Peyer's patch (tissue), 4 donors: ENCODE data around the gene PDGFA. TPM values are rescaled to one million over a fixed set of nuclear protein-coding genes. Genes with fewer than 3 reads are reported as not detected.

Experiments
- DNase-seq, 3 donors: peaks; one replicate each; pipeline ENCODE4 v3.0.0-alpha.2; 2017 to 2019
- H3K27ac ChIP-seq, 4 donors: fragments of 200-600 bp; sonication (generic); one replicate each; pipeline ENCODE4 v1.5.1; 2016 to 2019
- H3K27me3 ChIP-seq, 2 donors: fragments of 200-600 bp; sonication (generic); one replicate each; pipeline ENCODE4 v1.5.1; 2019
- H3K36me3 ChIP-seq, 3 donors: fragments of 200-600 bp; sonication (generic); one replicate each; pipeline ENCODE4 v1.5.1; 2016 to 2019
- H3K4me1 ChIP-seq, 4 donors: fragments of 200-600 bp; sonication (generic); one replicate each; pipeline ENCODE4 v1.5.1; 2016 to 2019
- H3K4me3 ChIP-seq, 4 donors: fragments of 200-600 bp; sonication (generic); 1 replicate in 3 of 4; 2 replicates in 1 of 4; pipeline ENCODE4 v1.5.1; 2016 to 2019; ENCODE audit warnings: mild to moderate bottlenecking in 1 of 4
- H3K9me3 ChIP-seq, 4 donors: fragments of 200-600 bp; sonication (generic); one replicate each; pipeline ENCODE4 v1.5.1; 2016 to 2019; ENCODE audit warnings: mild to moderate bottlenecking in 1 of 4
- POLR2A ChIP-seq, 2 donors: fragments of 450-650 bp; IDR thresholded peaks; one replicate each; pipeline ENCODE4 v1.5.1; 2017; ENCODE audit warnings: antibody characterized with exemption in 2 of 2, mild to moderate bottlenecking in 2 of 2, moderate library complexity in 2 of 2
- total RNA-seq, 4 donors: library from RNA; depleted of rRNA; stranded (reverse); fragments of >200 nt; gene quantifications; one replicate each; pipeline ENCODE4 v1.1.0, GENCODE V29; 2016
- TF ChIP-seq, protein P1 (sequence below), 6 experiments: fragments of 450-650 bp in 4 of 6; fragments of 200-600 bp in 2 of 6; sonication (generic) in 1 of 6; IDR thresholded peaks; one replicate each; pipeline ENCODE4 v1.5.1; 2017 to 2019; ENCODE audit warnings: antibody characterized with exemption in 6 of 6, mild to moderate bottlenecking in 3 of 6, moderate library complexity in 1 of 6

The PDGFA gene
- total RNA-seq, 4 donors from 2014 or later = 5.8 to 97.8 (median 59.4) TPM

- H3K27me3 ChIP-seq = no peaks in the 10 kb centered on the region
- H3K4me1 ChIP-seq = peaks cover 0 to 10% (median 2%) of the 10 kb centered on the region in 4 donors
- peak in 1 of 3 donors; percentile 31 for DNase-seq
- H3K27ac ChIP-seq = no peak overlapping the region
- TF ChIP-seq POLR2A (IDR thresholded peaks at IDR 0.05) = no peak
- TF ChIP-seq, protein P1, sequence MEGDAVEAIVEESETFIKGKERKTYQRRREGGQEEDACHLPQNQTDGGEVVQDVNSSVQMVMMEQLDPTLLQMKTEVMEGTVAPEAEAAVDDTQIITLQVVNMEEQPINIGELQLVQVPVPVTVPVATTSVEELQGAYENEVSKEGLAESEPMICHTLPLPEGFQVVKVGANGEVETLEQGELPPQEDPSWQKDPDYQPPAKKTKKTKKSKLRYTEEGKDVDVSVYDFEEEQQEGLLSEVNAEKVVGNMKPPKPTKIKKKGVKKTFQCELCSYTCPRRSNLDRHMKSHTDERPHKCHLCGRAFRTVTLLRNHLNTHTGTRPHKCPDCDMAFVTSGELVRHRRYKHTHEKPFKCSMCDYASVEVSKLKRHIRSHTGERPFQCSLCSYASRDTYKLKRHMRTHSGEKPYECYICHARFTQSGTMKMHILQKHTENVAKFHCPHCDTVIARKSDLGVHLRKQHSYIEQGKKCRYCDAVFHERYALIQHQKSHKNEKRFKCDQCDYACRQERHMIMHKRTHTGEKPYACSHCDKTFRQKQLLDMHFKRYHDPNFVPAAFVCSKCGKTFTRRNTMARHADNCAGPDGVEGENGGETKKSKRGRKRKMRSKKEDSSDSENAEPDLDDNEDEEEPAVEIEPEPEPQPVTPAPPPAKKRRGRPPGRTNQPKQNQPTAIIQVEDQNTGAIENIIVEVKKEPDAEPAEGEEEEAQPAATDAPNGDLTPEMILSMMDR (IDR thresholded peaks at IDR 0.05) = no peak
- no peaks in the 10 kb centered on the region for H3K9me3 ChIP-seq
- H3K36me3 ChIP-seq = peaks cover 0 to 52% (median 0%) of the 10 kb centered on the region in 3 donors
- no peak overlapping the region for H3K4me3 ChIP-seq
Measured at GRCh38 chr7:497946-498655, 21.5 kb downstream of the PDGFA start.

GRCh38 chr7:497346-497745, 22.3 kb downstream of the PDGFA start:
- Histone ChIP-seq H3K27me3 (no peaks in the 10 kb centered on the region), H3K27ac (no peak overlapping the region), H3K36me3 (peaks cover 0 to 52% (median 0%) of the 10 kb centered on the region in 3 donors), H3K4me1 (peaks cover 0 to 4% (median 0%) of the 10 kb centered on the region in 4 donors), H3K9me3 (no peaks in the 10 kb centered on the region), H3K4me3 (no peak overlapping the region)
- no peak for TF ChIP-seq POLR2A (IDR thresholded peaks at IDR 0.05)
- TF ChIP-seq, protein P1 (IDR thresholded peaks at IDR 0.05) = no peak
- DNase-seq = peak in 1 of 3 donors; percentile 42

DNA sequence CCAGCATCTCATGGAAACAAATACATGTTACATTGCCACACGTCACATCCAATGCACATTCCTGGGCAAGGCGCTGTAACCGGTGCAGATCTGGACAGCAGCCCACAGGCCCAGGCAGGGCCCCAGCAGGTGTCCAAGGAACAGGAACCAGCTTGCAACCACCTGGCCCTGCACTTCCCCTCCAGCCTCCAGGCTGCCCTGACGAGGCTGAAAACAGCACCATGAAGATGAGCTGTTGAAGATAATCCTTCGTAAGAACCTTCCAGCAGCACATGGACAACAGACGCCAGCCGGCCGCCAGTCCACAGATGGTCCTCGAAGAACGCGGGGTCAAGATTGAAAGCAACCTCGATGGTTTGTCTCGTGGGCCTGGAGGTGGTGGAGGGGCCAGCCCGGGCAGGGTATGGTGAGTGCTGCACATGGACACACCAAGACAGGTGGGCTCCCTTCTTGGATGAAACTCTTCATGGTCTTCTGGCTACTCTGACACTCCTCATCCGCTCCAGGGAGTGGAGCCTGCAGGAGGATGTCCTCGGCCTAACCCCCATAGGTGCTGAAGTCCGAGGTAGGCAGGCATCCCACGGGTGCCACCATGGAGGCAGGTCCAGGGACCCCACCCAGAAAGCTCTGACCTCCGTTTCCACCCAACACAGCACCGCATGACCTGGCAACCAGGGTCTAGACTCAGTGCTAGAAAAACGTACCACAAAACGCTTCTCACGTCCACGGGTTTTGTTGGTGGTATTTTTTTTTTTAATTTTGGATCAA, 22.9 kb downstream of the PDGFA start:
- Histone ChIP-seq H3K27ac (no peak overlapping the region), H3K27me3 (no peaks in the 10 kb centered on the region), H3K36me3 (peaks cover 0 to 49% (median 0%) of the 10 kb centered on the region in 3 donors), H3K4me1 (no peaks in the 10 kb centered on the region), H3K9me3 (no peaks in the 10 kb centered on the region), H3K4me3 (no peak overlapping the region)
- no peak for TF ChIP-seq POLR2A (IDR thresholded peaks at IDR 0.05)
- TF ChIP-seq, protein P1 (IDR thresholded peaks at IDR 0.05) = no peak
- DNase-seq = peak in 1 of 3 donors; percentile 47

DNA sequence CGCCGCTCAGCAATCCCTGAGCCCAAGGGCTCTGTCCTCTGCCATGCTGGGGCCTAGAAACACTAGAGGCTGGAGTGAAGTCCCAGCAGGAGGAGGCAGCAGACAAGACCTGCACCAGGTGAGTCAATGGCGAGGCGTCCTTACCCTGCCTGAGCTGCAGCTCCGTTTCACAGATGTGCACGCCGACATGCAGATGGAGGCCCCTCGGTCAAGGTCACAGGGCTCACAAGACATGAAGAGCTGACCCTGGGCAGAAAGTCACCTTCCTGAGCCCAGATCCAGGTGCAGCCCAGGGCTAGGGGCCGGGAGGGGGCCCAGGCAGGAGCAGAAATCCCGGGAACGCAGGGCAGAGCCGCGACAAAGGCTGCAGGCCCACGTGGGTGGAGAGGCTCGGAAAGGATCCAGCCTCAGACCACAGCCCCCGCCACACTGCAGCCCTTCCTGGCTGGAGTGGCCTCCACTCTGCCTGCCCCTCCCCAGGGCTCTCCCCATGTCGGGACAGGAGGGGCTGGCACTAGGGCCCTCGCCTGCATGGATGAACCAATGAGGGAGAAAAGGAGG, 23.8 kb downstream of the PDGFA start:
- TF ChIP-seq, protein P1 (IDR thresholded peaks at IDR 0.05) = no peak
- no peak for TF ChIP-seq POLR2A (IDR thresholded peaks at IDR 0.05)
- no peaks in the 10 kb centered on the region for H3K27me3 ChIP-seq
- H3K4me1 ChIP-seq = no peaks in the 10 kb centered on the region
- peaks cover 0 to 40% (median 0%) of the 10 kb centered on the region in 3 donors for H3K36me3 ChIP-seq
- no peaks in the 10 kb centered on the region for H3K9me3 ChIP-seq
- peak in 1 of 3 donors; percentile 47 for DNase-seq
- H3K4me3 ChIP-seq = no peak overlapping the region
- no peak overlapping the region for H3K27ac ChIP-seq

GRCh38 chr7:495326-495725, 24.3 kb downstream of the PDGFA start:
- no peak overlapping the region for H3K4me3 ChIP-seq
- TF ChIP-seq, protein P1 (IDR thresholded peaks at IDR 0.05) = no peak
- no peak for TF ChIP-seq POLR2A (IDR thresholded peaks at IDR 0.05)
- peaks cover 0 to 35% (median 0%) of the 10 kb centered on the region in 3 donors for H3K36me3 ChIP-seq
- peak in 2 of 3 donors; percentile 34 for DNase-seq
- H3K27me3 ChIP-seq = no peaks in the 10 kb centered on the region
- no peaks in the 10 kb centered on the region for H3K9me3 ChIP-seq
- H3K27ac ChIP-seq = no peak overlapping the region
- H3K4me1 ChIP-seq = no peaks in the 10 kb centered on the region
